ENCODE measurements around the gene TRIP13. TPM values are rescaled to one million over a fixed set of nuclear protein-coding genes. Genes with fewer than 3 reads are reported as not detected.
"Not testable (repeated sequence)": the region's sequence is repeated elsewhere in the genome, so short reads cannot be mapped to it uniquely, and the experiment has no call there.

The TRIP13 gene
- total RNA-seq, 1 donor = 4.0 TPM

GRCh38 chr5:851076-851475, 41.6 kb upstream of the TRIP13 start:
- no peak overlapping the region for H3K4me2 ChIP-seq (ENCODE audit: insufficient read depth, low read length)
- H2AFZ ChIP-seq (ENCODE audit: low read length) = no peak overlapping the region
- H3K4me1 ChIP-seq (ENCODE audit: insufficient read depth, low read length) = no peaks in the 10 kb centered on the region
- H3K79me2 ChIP-seq (ENCODE audit: insufficient read depth, low read length) = no peaks in the 10 kb centered on the region
- peaks cover 5% of the 10 kb centered on the region for H3K27me3 ChIP-seq (ENCODE audit: insufficient read depth, low read length)
- no peak overlapping the region for H3K27ac ChIP-seq (ENCODE audit: low read depth, low read length)
- H3K36me3 ChIP-seq (ENCODE audit: insufficient read depth, low read length) = no peaks in the 10 kb centered on the region
- TF ChIP-seq CTCF (IDR thresholded peaks at IDR 0.05; ENCODE audit: extremely low read depth, low read depth, low read length) = no peak
- no peaks in the 10 kb centered on the region for H4K20me1 ChIP-seq (ENCODE audit: insufficient read depth, low read length)
- DNase-seq (ENCODE audit: insufficient read length, low spot score, missing footprints) = peak; percentile 73
- H3K4me3 ChIP-seq (ENCODE audit: insufficient read depth, low read length) = no peak overlapping the region
- no peaks in the 10 kb centered on the region for H3K9me3 ChIP-seq (ENCODE audit: low read depth, low read length)

GRCh38 chr5:851553-851952, 41.1 kb upstream of the TRIP13 start:
- TF ChIP-seq CTCF (IDR thresholded peaks at IDR 0.05; ENCODE audit: extremely low read depth, low read depth, low read length) = no peak
- Histone ChIP-seq H3K4me1 (ENCODE audit: insufficient read depth, low read length) (no peaks in the 10 kb centered on the region), H3K79me2 (ENCODE audit: insufficient read depth, low read length) (no peaks in the 10 kb centered on the region), H3K27ac (ENCODE audit: low read depth, low read length) (no peak overlapping the region), H3K4me3 (ENCODE audit: insufficient read depth, low read length) (no peak overlapping the region), H3K27me3 (ENCODE audit: insufficient read depth, low read length) (peaks cover 5% of the 10 kb centered on the region), H4K20me1 (ENCODE audit: insufficient read depth, low read length) (no peaks in the 10 kb centered on the region), H3K4me2 (ENCODE audit: insufficient read depth, low read length) (no peak overlapping the region), H3K9me3 (ENCODE audit: low read depth, low read length) (no peaks in the 10 kb centered on the region), H2AFZ (ENCODE audit: low read length) (no peak overlapping the region), H3K36me3 (ENCODE audit: insufficient read depth, low read length) (no peaks in the 10 kb centered on the region)
- no peak for DNase-seq (ENCODE audit: insufficient read length, low spot score, missing footprints)

- Histone ChIP-seq H3K4me3 (ENCODE audit: insufficient read depth, low read length) (no peak overlapping the region), H4K20me1 (ENCODE audit: insufficient read depth, low read length) (no peaks in the 10 kb centered on the region), H3K27me3 (ENCODE audit: insufficient read depth, low read length) (peaks cover 5% of the 10 kb centered on the region), H3K36me3 (ENCODE audit: insufficient read depth, low read length) (no peaks in the 10 kb centered on the region), H3K79me2 (ENCODE audit: insufficient read depth, low read length) (no peaks in the 10 kb centered on the region), H3K4me1 (ENCODE audit: insufficient read depth, low read length) (no peaks in the 10 kb centered on the region), H3K27ac (ENCODE audit: low read depth, low read length) (no peak overlapping the region), H3K9me3 (ENCODE audit: low read depth, low read length) (no peaks in the 10 kb centered on the region), H3K4me2 (ENCODE audit: insufficient read depth, low read length) (no peak overlapping the region), H2AFZ (ENCODE audit: low read length) (no peak overlapping the region)
- no peak for TF ChIP-seq CTCF (IDR thresholded peaks at IDR 0.05; ENCODE audit: extremely low read depth, low read depth, low read length)
- peak; percentile 38 for DNase-seq (ENCODE audit: insufficient read length, low spot score, missing footprints)
Observed at GRCh38 chr5:852018-852417, 40.7 kb upstream of the TRIP13 start.

GRCh38 chr5:852431-853401, 40.0 kb upstream of the TRIP13 start:
- no peaks in the 10 kb centered on the region for H3K36me3 ChIP-seq (ENCODE audit: insufficient read depth, low read length)
- H3K4me1 ChIP-seq (ENCODE audit: insufficient read depth, low read length) = no peaks in the 10 kb centered on the region
- H3K27ac ChIP-seq (ENCODE audit: low read depth, low read length) = no peak overlapping the region
- DNase-seq (ENCODE audit: insufficient read length, low spot score, missing footprints) = no peak
- H3K4me3 ChIP-seq (ENCODE audit: insufficient read depth, low read length) = no peak overlapping the region
- peaks cover 5% of the 10 kb centered on the region for H3K27me3 ChIP-seq (ENCODE audit: insufficient read depth, low read length)
- no peak overlapping the region for H3K4me2 ChIP-seq (ENCODE audit: insufficient read depth, low read length)
- no peaks in the 10 kb centered on the region for H3K9me3 ChIP-seq (ENCODE audit: low read depth, low read length)
- H3K79me2 ChIP-seq (ENCODE audit: insufficient read depth, low read length) = no peaks in the 10 kb centered on the region
- TF ChIP-seq CTCF (IDR thresholded peaks at IDR 0.05; ENCODE audit: extremely low read depth, low read depth, low read length) = no peak
- H4K20me1 ChIP-seq (ENCODE audit: insufficient read depth, low read length) = no peaks in the 10 kb centered on the region
- H2AFZ ChIP-seq (ENCODE audit: low read length) = no peak overlapping the region

- not testable (repeated sequence) for H3K27ac ChIP-seq (ENCODE audit: low read depth, low read length); H2AFZ ChIP-seq (ENCODE audit: low read length)
Observed at GRCh38 chr5:853416-854090, 39.1 kb upstream of the TRIP13 start.

More at GRCh38 chr5:853416-854090, 39.1 kb upstream of the TRIP13 start:
- not testable (repeated sequence) for H3K79me2 ChIP-seq (ENCODE audit: insufficient read depth, low read length); H3K4me1 ChIP-seq (ENCODE audit: insufficient read depth, low read length); H3K4me3 ChIP-seq (ENCODE audit: insufficient read depth, low read length); H4K20me1 ChIP-seq (ENCODE audit: insufficient read depth, low read length); H3K36me3 ChIP-seq (ENCODE audit: insufficient read depth, low read length); H3K9me3 ChIP-seq (ENCODE audit: low read depth, low read length); H3K27me3 ChIP-seq (ENCODE audit: insufficient read depth, low read length); H3K4me2 ChIP-seq (ENCODE audit: insufficient read depth, low read length)
- DNase-seq (ENCODE audit: insufficient read length, low spot score, missing footprints) = peak; percentile 80

Data from osteoblast (primary cell).